Measurements from ENCODE around the gene MARVELD1.

The MARVELD1 gene

GRCh38 chr10:97755718-97756117 lies 42.2 kb downstream of the MARVELD1 start:
- DNase-seq (ENCODE audit: low read depth), result no peak

GRCh38 chr10:97757471-97757870 lies 43.9 kb downstream of the MARVELD1 start:
- DNase-seq (ENCODE audit: low read depth), result no peak

- no peak for DNase-seq (ENCODE audit: low read depth)
Measured at GRCh38 chr10:97759158-97759887, 45.8 kb downstream of the MARVELD1 start.

GRCh38 chr10:97759946-97760345 lies 46.4 kb downstream of the MARVELD1 start:
- no peak for DNase-seq (ENCODE audit: low read depth)

GRCh38 chr10:97760461-97761257 lies 47.1 kb downstream of the MARVELD1 start:
- DNase-seq (ENCODE audit: low read depth), result no peak

GRCh38 chr10:97761331-97761865 lies 47.9 kb downstream of the MARVELD1 start:
- DNase-seq (ENCODE audit: low read depth), result no peak

GRCh38 chr10:97762056-97762455 lies 48.5 kb downstream of the MARVELD1 start:
- DNase-seq (ENCODE audit: low read depth), result no peak

GRCh38 chr10:97762816-97763215 lies 49.3 kb downstream of the MARVELD1 start:
- no peak for DNase-seq (ENCODE audit: low read depth)

GRCh38 chr10:97763411-97763810 lies 49.9 kb downstream of the MARVELD1 start:
- DNase-seq (ENCODE audit: low read depth), result no peak

- DNase-seq (ENCODE audit: low read depth), result no peak
Measured at GRCh38 chr10:97763947-97764346, 50.4 kb downstream of the MARVELD1 start.

- DNase-seq (ENCODE audit: low read depth), result no peak
Measured at GRCh38 chr10:97764519-97764931, 51.0 kb downstream of the MARVELD1 start.

- no peak for DNase-seq (ENCODE audit: low read depth)
Measured at GRCh38 chr10:97765201-97765600, 51.7 kb downstream of the MARVELD1 start.

GRCh38 chr10:97766106-97766810 lies 52.7 kb downstream of the MARVELD1 start:
- DNase-seq (ENCODE audit: low read depth), result no peak

- DNase-seq (ENCODE audit: low read depth), result no peak
Measured at GRCh38 chr10:97766996-97767924, 53.7 kb downstream of the MARVELD1 start.

All from activated T-helper 1 cell treated with Interleukin-2 at 50 U/mL for 16 hours (primary cell).